GM20000 (cell line): Measurements from ENCODE around the gene TECPR1.

Experiments used
- DNase-seq: peaks from one replicate; pipeline ENCODE4 v3.0.0; 2012; ENCODE audit warnings: low spot score
- CTCF ChIP-seq: IDR thresholded peaks from 2 replicates; pipeline ENCODE4 v1.5.1; 2012; ENCODE audit warnings: mild to moderate bottlenecking, control low read depth; ENCODE audit errors: extremely low read depth, missing control alignments

TECPR1 gene

GRCh38 chr7:98187138-98187502 is 64.9 kb downstream of the TECPR1 start:
- TF ChIP-seq CTCF = no peak
- no peak for DNase-seq

- TF ChIP-seq CTCF = no peak
- DNase-seq = no peak
Measured at GRCh38 chr7:98186452-98187137, 65.4 kb downstream of the TECPR1 start.

GRCh38 chr7:98185101-98185500 is 66.9 kb downstream of the TECPR1 start:
- no peak for DNase-seq
- TF ChIP-seq CTCF = no peak

- no peak for DNase-seq
- no peak for TF ChIP-seq CTCF
Measured at GRCh38 chr7:98180751-98181150, 71.3 kb downstream of the TECPR1 start.

GRCh38 chr7:98178762-98179490 is 73.1 kb downstream of the TECPR1 start:
- no peak for TF ChIP-seq CTCF

GRCh38 chr7:98178321-98178720 is 73.7 kb downstream of the TECPR1 start:
- TF ChIP-seq CTCF = no peak
- no peak for DNase-seq

More at GRCh38 chr7:98178762-98179490, 73.1 kb downstream of the TECPR1 start:
- DNase-seq = no peak

GRCh38 chr7:98177553-98177952 is 74.5 kb downstream of the TECPR1 start:
- no peak for TF ChIP-seq CTCF
- no peak for DNase-seq
